Camera-type eye (tissue), 1 donor: ENCODE results near the gene PLK4. TPM values are rescaled to one million over a fixed set of nuclear protein-coding genes. Genes with fewer than 3 reads are reported as not detected.

Experiments
- total RNA-seq: library from RNA; depleted of rRNA; stranded (reverse); fragments of >200 nt; gene quantifications from one replicate; pipeline ENCODE4 v1.2.3, GENCODE V29; 2014

Gene PLK4
- total RNA-seq: 15.7 TPM

DNA sequence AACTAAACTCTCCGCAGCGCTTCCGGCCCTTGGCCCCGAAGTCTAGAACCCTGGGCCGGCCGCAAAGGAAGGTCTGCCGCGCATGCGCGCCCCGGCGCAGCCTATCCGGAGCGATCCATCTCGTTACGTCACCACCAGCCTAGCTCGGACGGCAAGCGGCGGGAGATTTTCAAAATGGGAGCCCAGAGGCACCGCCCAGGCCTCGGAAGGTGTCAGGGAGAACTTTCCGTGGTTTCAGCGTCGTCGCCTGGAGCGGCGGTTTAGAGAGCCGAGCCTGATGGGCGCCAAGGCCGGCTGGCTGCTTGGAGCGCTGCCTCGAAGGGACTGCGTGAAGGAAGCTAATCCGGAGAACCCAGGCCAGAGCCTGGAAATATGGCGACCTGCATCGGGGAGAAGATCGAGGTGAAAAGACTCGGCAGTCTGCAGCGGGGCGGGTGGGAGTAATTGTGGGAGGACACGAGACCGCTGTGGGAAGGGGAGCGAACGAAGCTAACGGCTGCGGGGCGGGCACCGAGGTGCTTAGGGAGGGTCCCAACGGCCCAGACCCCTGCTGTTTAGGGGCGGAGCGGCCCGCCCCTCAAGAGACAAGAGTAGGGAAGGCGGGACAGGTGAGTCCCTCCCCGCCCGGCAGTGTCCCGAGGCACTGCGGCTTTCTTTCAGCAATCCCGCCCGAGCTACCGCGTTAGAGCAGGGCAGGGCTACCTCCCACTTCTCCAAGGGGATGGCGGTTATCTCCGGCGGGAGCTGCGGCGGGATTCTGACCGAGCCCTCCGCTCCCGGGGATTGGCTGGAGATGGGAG, at the start of gene PLK4:
Gene PLK4, plus strand, starts transcription at position 131 of the 800 bp plus-strand sequence. Its CDS starts 242 bp downstream, at position 373.

Other genes starting within 250 kb of the PLK4 start
- gene INTU, start 247.9 kb upstream of the PLK4 start, total RNA-seq: 48.4 TPM
- not detected for gene SLC25A31, start 150.5 kb upstream of the PLK4 start, total RNA-seq
- gene HSPA4L, start 98.6 kb upstream of the PLK4 start, total RNA-seq: 19.7 TPM
- gene MFSD8, start 84.3 kb downstream of the PLK4 start, total RNA-seq: 60.9 TPM
- gene ABHD18, start 84.5 kb downstream of the PLK4 start, total RNA-seq: 18.1 TPM
- 44.8 TPM for gene LARP1B, start 180.4 kb downstream of the PLK4 start, total RNA-seq